Astrocyte (in vitro differentiated cells and primary cell): ENCODE measurements around the gene ATRAID. TPM values are rescaled to one million over a fixed set of nuclear protein-coding genes. Genes with fewer than 3 reads are reported as not detected.

Experiments used
- DNase-seq: peaks from one replicate; pipeline ENCODE4 v3.0.0-alpha.2; 2010; ENCODE audit warnings: low read depth
- FAIRE-seq: peaks from 2 replicates; lab custom pipeline; 2011; peaks lifted over from hg19 to GRCh38; lab: Jason Lieb, UNC
- H2AFZ ChIP-seq: 2 replicates; pipeline ENCODE4 v1.6.0; 2012; ENCODE audit warnings: low read depth, low read length, inconsistent platforms
- H3K27ac ChIP-seq: 2 replicates; pipeline ENCODE4 v1.5.1; 2011; ENCODE audit warnings: low read depth, low read length, inconsistent platforms
- H3K27me3 ChIP-seq: 2 replicates; pipeline ENCODE4 v1.6.0; 2011; ENCODE audit warnings: low read length, inconsistent platforms; ENCODE audit not compliant: insufficient read depth
- H3K36me3 ChIP-seq: 2 replicates; pipeline ENCODE4 v1.5.1; 2011; ENCODE audit warnings: low read length, inconsistent platforms; ENCODE audit not compliant: insufficient read depth
- H3K4me1 ChIP-seq: 2 replicates; pipeline ENCODE4 v1.5.1; 2011; ENCODE audit warnings: low read length, inconsistent platforms; ENCODE audit not compliant: insufficient read depth
- H3K4me2 ChIP-seq: 2 replicates; pipeline ENCODE4 v1.6.0; 2012; ENCODE audit warnings: low read length, inconsistent platforms
- H3K4me3 ChIP-seq: 2 replicates; pipeline ENCODE4 v1.5.1; 2011; ENCODE audit warnings: low read depth, mild to moderate bottlenecking, low read length, inconsistent platforms; ENCODE audit not compliant: insufficient read depth
- H3K79me2 ChIP-seq: 2 replicates; pipeline ENCODE4 v1.6.0; 2012; ENCODE audit warnings: mild to moderate bottlenecking, low read length, inconsistent platforms; ENCODE audit not compliant: insufficient read depth
- H3K9ac ChIP-seq: 2 replicates; pipeline ENCODE4 v1.6.0; 2012; ENCODE audit warnings: mild to moderate bottlenecking, low read length, inconsistent platforms
- H3K9me3 ChIP-seq: 2 replicates; pipeline ENCODE4 v1.5.1; 2012; ENCODE audit warnings: low read depth, mild to moderate bottlenecking, low read length, inconsistent platforms; ENCODE audit not compliant: insufficient read depth
- H4K20me1 ChIP-seq: 2 replicates; pipeline ENCODE4 v1.6.0; 2012; ENCODE audit warnings: low read length, inconsistent platforms; ENCODE audit not compliant: insufficient read depth
- H3K27ac Mint-ChIP-seq: one replicate; pipeline ENCODE4 v1.8.0; 2021; ENCODE audit warnings: mild to moderate bottlenecking, mixed read lengths; ENCODE audit not compliant: unreplicated experiment
- H3K27me3 Mint-ChIP-seq: one replicate; pipeline ENCODE4 v1.8.0; 2021; ENCODE audit warnings: low read depth, mixed read lengths; ENCODE audit not compliant: unreplicated experiment
- H3K36me3 Mint-ChIP-seq: one replicate; pipeline ENCODE4 v1.8.0; 2021; ENCODE audit warnings: low read depth, mixed read lengths; ENCODE audit not compliant: unreplicated experiment
- H3K4me1 Mint-ChIP-seq: one replicate; pipeline ENCODE4 v1.8.0; 2021; ENCODE audit warnings: low read depth, mixed read lengths; ENCODE audit not compliant: unreplicated experiment
- H3K4me3 Mint-ChIP-seq: one replicate; pipeline ENCODE4 v1.8.0; 2021; ENCODE audit warnings: mild to moderate bottlenecking, moderate library complexity, mixed read lengths; ENCODE audit not compliant: unreplicated experiment
- H3K9me3 Mint-ChIP-seq: one replicate; pipeline ENCODE4 v1.8.0; 2021; ENCODE audit warnings: mild to moderate bottlenecking, mixed read lengths; ENCODE audit not compliant: unreplicated experiment
- CTCF ChIP-seq: IDR thresholded peaks from 2 replicates; pipeline ENCODE4 v1.5.1; 2011; ENCODE audit warnings: low read depth, mild to moderate bottlenecking, inconsistent platforms, low read length, moderate library complexity; ENCODE audit not compliant: insufficient read depth
- EZH2 ChIP-seq: IDR thresholded peaks from 2 replicates; pipeline ENCODE4 v1.6.1; 2012; ENCODE audit warnings: mild to moderate bottlenecking, low read length, inconsistent platforms; ENCODE audit not compliant: insufficient read depth
- total RNA-seq: library from RNA; stranded (reverse); gene quantifications from 2 replicates; pipeline ENCODE4 v1.2.1, GENCODE V29; 2021

ATRAID gene
- total RNA-seq, 1 donor from 2014 or later: 62.9 TPM

GRCh38 chr2:27209621-27210401 is 2.0 kb upstream of the ATRAID start:
- Mint-ChIP-seq H3K36me3 (peaks cover 26% of the 10 kb centered on the region), H3K27ac (no peak overlapping the region), H3K9me3 (no peaks in the 10 kb centered on the region), H3K27me3 (no peaks in the 10 kb centered on the region), H3K4me3 (peak overlapping the region; percentile 80), H3K4me1 (peaks cover 20% of the 10 kb centered on the region)
- TF ChIP-seq EZH2 (no peak), CTCF (no peak)
- Histone ChIP-seq H3K79me2 (peaks cover 17% of the 10 kb centered on the region), H3K9me3 (no peaks in the 10 kb centered on the region), H3K4me2 (no peak overlapping the region), H3K27ac (no peak overlapping the region), H3K9ac (no peak overlapping the region), H3K4me1 (peaks cover 12% of the 10 kb centered on the region), H4K20me1 (peaks cover 10% of the 10 kb centered on the region), H3K4me3 (no peak overlapping the region), H2AFZ (no peak overlapping the region), H3K27me3 (no peaks in the 10 kb centered on the region), H3K36me3 (peaks cover 22% of the 10 kb centered on the region)
- FAIRE-seq (no peak), DNase-seq (no peak)

- FAIRE-seq (no peak), DNase-seq (no peak)
- Mint-ChIP-seq H3K27me3 (no peaks in the 10 kb centered on the region), H3K4me1 (peaks cover 20% of the 10 kb centered on the region), H3K9me3 (no peaks in the 10 kb centered on the region), H3K4me3 (peak overlapping the region; percentile 91), H3K36me3 (peaks cover 17% of the 10 kb centered on the region), H3K27ac (peak overlapping the region; percentile 69)
- Histone ChIP-seq H3K27ac (peak overlapping the region; percentile 24), H3K4me1 (peaks cover 12% of the 10 kb centered on the region), H3K79me2 (peaks cover 17% of the 10 kb centered on the region), H3K36me3 (peaks cover 21% of the 10 kb centered on the region), H4K20me1 (peaks cover 9% of the 10 kb centered on the region), H3K4me2 (peak overlapping the region; percentile 90), H3K27me3 (no peaks in the 10 kb centered on the region), H3K4me3 (peak overlapping the region; percentile 80), H3K9ac (peak overlapping the region; percentile 93), H3K9me3 (no peaks in the 10 kb centered on the region), H2AFZ (peak overlapping the region; percentile 85)
- TF ChIP-seq CTCF (no peak), EZH2 (no peak)
These were observed 449 bp upstream of the ATRAID start for GRCh38 chr2:27211241-27211942.
